T-helper 22 cell (primary cell): ENCODE data around the gene MAPK6.
"Not testable (repeated sequence)": the region's sequence is repeated elsewhere in the genome, so short reads cannot be mapped to it uniquely, and the experiment has no call there.

Experiments
- DNase-seq: peaks from one replicate; pipeline ENCODE4 v3.0.0-alpha.2; 2020; ENCODE audit warnings: low read depth

Gene MAPK6

DNA sequence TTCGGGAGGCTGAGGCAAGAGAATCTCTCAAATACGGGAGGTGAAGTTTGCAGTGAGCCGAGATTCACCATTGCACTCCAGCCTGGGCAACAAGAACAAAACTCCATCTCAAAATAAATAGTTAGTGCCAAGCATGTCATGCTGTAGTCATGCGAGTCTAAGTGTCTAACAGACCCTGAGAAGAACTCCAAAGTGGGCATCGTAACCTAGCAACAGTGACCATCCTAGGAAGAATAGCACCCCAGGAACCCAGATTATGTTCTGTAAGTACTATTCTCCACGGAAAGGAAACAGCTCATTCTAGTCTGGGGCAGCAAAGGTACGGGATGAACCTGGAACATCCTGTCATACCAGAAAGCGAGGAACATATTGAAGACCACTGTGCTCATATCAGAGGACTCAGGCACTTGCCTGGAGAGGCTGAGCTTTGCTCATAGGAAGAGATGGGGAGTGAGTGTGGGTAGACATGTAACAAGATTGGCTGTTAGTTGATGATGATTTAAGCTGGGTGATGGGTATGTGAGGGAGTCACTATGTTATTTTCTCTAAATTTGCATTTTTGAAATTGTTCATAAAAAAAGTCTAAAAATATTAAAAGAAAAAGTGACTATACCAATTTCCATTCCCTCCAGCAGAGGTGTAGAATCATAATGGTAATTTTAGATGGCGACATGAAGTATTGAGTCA, 61.8 kb downstream of the MAPK6 start:
- DNase-seq, result no peak

DNA sequence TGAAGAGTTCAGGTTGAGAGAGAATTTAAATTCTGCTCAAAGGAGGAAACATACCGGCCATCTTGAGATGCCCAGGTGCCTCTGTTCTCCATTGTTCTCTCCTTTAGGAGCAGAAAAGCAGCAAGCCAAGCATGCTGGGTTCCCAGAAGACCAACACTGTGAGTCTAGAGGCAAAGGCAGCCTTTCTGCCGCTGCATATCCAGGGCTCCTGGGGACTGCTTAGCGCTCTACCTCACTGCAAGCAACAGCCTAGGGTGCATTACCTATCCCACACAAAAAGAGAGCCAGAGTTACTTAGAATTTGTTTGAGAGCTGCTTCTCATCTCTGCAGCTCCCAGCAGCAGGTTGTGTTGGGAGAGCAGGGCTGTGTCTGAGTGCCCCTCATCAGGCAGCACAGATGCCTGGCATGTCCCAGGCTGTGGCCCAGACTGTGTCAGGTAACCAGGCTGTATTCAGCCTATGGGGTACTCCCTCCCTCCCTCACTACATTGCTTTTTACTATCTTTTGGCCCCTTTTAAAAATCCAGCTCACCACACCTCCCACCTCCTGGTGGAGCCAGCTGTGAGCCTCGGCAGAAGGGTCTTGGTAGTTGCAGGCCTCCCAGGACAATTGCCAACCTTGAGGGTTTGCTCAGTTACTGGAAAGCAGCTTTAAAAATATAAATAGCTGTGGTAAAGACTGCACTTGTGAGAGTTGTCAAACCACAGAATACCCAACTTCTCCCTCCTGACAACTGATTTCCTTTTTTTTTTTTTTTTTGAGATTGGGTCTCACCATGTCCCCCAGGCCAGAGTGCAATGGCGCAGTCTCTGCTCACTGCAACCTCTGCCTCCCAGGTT, 63.4 kb downstream of the MAPK6 start:
- no peak for DNase-seq

DNA sequence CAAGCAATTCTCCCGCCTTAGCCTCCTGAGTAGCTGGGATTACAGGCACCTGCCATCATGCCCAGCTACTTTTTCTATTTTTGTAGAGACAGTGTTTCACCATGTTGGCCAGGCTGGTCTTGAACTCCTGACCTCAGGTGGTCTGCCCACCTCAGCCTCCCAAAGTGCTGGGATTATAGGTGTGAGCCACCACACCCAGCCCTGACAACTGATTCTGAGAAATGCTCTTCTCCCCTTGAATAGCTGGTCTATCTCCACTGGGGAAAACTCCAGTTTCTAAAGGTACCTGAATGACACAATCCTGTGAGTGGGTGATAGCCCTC, 64.0 kb downstream of the MAPK6 start:
- DNase-seq, result not testable (repeated sequence)

GRCh38 chr15:52083603-52084002, 64.6 kb downstream of the MAPK6 start:
- no peak for DNase-seq

DNA sequence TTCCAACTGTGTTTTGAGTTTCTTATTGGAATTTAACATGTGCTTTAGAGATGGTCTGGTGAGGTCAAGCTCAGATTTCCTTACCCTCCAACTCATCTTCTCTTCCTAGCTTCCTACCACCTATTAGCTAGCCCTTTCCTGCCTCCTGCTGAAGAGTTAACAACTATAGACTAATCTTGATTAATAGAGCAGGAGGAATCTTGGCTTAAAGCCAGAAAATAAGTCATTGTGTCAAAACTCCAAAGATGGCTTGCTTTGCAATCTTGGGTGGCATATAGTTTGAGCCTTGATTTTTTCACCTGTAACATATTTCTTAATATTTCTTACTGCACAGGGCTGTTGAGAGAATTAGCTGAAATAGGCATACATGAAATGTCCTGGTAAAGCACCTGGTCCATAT, 66.3 kb downstream of the MAPK6 start:
- no peak for DNase-seq

- no peak for DNase-seq
Observed at GRCh38 chr15:52086011-52086786, 67.2 kb downstream of the MAPK6 start.

- no peak for DNase-seq
Observed at GRCh38 chr15:52090193-52090592, 71.2 kb downstream of the MAPK6 start.

DNA sequence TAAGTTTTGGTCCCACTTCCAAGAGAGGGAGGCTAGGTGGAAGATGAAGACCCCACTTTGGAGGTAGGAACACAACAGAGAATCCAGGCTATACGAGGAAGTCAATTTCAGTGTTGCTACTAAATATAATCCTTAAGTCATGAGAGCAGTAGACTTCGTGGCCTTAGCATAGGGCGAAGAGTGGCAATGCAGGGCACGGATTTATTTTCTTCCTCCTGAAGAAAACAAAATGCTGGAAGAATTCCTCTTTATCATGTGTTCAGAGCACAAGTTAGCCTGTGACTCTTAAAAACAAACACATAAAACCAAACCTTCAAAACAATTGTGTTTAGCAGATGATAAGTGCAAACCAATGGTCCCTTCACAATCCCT, 74.1 kb downstream of the MAPK6 start:
- no peak for DNase-seq

- no peak for DNase-seq
Observed at GRCh38 chr15:52093539-52094510, 74.8 kb downstream of the MAPK6 start.

- DNase-seq, result no peak
Observed at GRCh38 chr15:52094811-52095584, 76.0 kb downstream of the MAPK6 start.

DNA sequence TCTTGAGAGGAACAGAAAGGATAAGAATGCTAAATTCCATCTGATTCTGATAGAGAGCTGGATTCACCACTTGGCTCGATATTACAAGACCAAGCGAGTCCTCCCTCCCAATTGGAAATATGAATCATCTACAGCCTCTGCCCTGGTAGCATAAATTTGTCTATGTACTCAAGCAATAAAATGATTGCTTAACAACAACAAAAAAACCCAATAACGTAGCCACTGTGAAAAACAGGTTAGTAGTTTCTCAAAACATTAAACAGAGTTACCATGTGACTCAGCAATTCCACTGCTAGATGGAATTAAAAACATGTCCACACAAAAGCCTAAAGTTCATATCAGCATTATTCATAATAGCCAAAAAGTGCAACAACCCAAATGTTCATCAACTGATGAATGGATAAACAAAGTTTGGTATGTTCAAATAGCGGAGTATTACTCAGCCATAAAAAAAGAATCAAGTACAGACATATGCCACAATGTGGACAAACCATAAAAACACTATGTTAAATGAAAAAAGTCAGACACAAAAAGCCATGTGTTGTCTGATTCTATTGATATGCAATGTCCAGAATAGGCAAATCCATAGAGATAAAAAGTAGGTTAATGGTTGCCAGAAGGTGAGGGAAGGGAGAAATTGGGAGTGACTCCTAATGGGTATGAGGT, 76.7 kb downstream of the MAPK6 start:
- DNase-seq, result no peak

- DNase-seq, result not testable (repeated sequence)
Observed at GRCh38 chr15:52096536-52096935, 77.5 kb downstream of the MAPK6 start.

DNA sequence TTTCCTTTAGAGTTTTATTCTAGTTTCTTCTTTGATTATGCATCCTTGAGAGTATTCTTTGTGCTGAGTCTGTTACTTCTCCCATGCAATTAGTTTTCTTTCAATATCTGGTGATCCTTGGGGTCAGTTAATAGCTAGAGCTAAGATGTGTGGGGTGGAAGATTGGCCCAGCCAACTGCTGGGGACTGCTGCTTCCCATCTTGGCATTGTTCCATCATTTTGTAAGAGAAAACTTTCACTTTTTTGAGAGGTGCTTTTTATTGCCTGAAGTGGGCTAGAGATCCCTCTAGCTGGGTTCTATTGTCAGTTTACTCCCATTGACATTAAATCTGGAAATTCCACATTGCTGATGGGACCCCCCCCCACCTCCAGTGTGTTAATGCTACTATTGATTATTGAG, 78.2 kb downstream of the MAPK6 start:
- DNase-seq, result no peak

GRCh38 chr15:52098323-52098722, 79.3 kb downstream of the MAPK6 start:
- no peak for DNase-seq

- DNase-seq, result no peak
Observed at GRCh38 chr15:52099651-52100272, 80.7 kb downstream of the MAPK6 start.

GRCh38 chr15:52100807-52101442, 81.9 kb downstream of the MAPK6 start:
- no peak for DNase-seq

DNA sequence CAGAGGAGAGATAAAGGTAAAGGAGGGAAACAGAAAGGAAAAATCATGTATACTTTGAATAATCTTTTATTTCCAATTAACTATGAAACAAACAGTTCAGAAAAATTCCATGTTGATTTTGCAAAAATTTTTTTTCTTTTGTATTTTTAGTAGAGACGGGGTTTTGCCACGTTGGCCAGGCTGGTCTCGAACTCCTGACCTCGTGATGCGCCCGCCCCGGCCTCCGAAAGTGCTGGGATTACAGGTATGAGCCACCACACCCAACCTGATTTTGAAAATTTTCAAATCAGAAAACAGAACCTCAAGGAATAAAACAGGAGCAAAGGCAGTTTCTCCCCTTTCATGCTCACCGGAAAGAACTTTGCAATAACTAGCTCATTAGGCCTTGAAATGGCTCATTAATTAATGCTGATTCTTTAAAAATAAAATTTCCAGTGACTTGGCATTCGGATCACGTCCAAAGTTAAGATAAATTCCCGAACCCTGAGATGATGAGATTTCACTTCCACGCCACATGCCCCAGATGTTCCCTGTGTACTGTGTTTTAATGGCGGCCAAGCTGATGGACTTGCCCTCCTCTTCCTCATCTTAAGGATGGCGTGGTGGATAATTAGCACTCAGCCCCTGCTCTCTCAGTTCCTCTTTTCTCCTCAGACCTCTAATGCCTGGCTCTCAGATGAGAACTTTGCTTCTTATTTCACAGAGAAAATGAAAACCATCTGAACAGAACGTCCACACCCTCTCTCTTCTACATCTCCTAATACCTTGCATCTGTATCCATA, 82.7 kb downstream of the MAPK6 start:
- no peak for DNase-seq

- DNase-seq, result no peak
Observed at GRCh38 chr15:52102463-52102862, 83.4 kb downstream of the MAPK6 start.
